SU-DHL-6 (cell line): Measurements from ENCODE around the gene URB2.

ENCODE experiments used
- EZH2phosphoT487 ChIP-seq: fragments of 200-600 bp; sonication (generic), shearing (Covaris generic); conservative IDR thresholded peaks from 2 replicates; pipeline ENCODE4 v1.6.1; 2018; ENCODE audit warnings: mild to moderate bottlenecking, antibody characterized with exemption, low read length, moderate library complexity, mixed read lengths
- TF ChIP-seq, protein P1 (sequence below): fragments of 200-600 bp; sonication (generic); IDR thresholded peaks from one replicate; pipeline ENCODE4 v1.5.1; 2017; ENCODE audit warnings: antibody characterized with exemption, mild to moderate bottlenecking, low read length, moderate library complexity; ENCODE audit not compliant: insufficient read depth, poor library complexity, severe bottlenecking

DNA sequence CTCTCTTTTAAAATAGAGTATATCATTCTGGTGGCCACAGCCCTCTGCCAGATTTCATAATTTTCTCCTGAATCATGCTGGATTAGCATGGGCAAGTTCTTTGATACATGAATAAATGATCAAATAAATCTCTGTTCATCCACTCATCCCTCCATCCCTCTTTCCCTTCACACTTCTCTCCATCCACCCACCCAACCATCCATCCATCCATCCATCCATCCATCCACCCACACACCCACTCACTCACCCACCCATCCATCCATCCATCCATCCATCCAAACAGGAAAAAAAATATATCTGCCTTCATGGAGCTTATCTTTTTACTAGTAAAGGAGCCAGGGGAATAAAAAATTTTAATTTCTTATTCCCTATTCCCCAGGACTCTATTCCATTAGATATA, 49.3 kb downstream of the URB2 start:
- TF ChIP-seq, protein P1, sequence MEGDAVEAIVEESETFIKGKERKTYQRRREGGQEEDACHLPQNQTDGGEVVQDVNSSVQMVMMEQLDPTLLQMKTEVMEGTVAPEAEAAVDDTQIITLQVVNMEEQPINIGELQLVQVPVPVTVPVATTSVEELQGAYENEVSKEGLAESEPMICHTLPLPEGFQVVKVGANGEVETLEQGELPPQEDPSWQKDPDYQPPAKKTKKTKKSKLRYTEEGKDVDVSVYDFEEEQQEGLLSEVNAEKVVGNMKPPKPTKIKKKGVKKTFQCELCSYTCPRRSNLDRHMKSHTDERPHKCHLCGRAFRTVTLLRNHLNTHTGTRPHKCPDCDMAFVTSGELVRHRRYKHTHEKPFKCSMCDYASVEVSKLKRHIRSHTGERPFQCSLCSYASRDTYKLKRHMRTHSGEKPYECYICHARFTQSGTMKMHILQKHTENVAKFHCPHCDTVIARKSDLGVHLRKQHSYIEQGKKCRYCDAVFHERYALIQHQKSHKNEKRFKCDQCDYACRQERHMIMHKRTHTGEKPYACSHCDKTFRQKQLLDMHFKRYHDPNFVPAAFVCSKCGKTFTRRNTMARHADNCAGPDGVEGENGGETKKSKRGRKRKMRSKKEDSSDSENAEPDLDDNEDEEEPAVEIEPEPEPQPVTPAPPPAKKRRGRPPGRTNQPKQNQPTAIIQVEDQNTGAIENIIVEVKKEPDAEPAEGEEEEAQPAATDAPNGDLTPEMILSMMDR = no peak
- TF ChIP-seq EZH2phosphoT487 = no peak
